H1 (cell line): ENCODE data around the gene KMT5B. TPM values are rescaled to one million over a fixed set of nuclear protein-coding genes. Genes with fewer than 3 reads are reported as not detected.
A peak's percentile ranks its signal among the peaks of the same experiment; 100 is the strongest.

Experiments used
- BRCA1 ChIP-seq: IDR thresholded peaks from 2 replicates; pipeline ENCODE4 v1.6.1; 2012; ENCODE audit warnings: low read depth, low read length, improper control_type of control experiment
- CBX5 ChIP-seq: fragments of 300-800, 300-1000 bp; sonication (generic); IDR thresholded peaks from 2 replicates; pipeline ENCODE4 v1.7.1; 2016; ENCODE audit warnings: antibody characterized with exemption, low read length, low read depth
- EZH2 ChIP-seq: fragments of 200-600 bp; sonication (generic); IDR thresholded peaks from 2 replicates; pipeline ENCODE4 v1.7.1; 2012; ENCODE audit warnings: low read depth, mild to moderate bottlenecking, moderate library complexity, low read length, inconsistent platforms; ENCODE audit not compliant: severe bottlenecking
- GABPA ChIP-seq: IDR thresholded peaks from 2 replicates; pipeline ENCODE4 v1.6.1; 2011; ENCODE audit warnings: mild to moderate bottlenecking, low read length, moderate library complexity, borderline replicate concordance; ENCODE audit not compliant: insufficient read depth
- MAFK ChIP-seq: IDR thresholded peaks from 2 replicates; pipeline ENCODE4 v1.6.1; 2012; ENCODE audit warnings: low read depth, mild to moderate bottlenecking, improper control_type of control experiment, low read length
- NANOG ChIP-seq: IDR thresholded peaks from 2 replicates; pipeline ENCODE4 v1.6.1; 2011; ENCODE audit warnings: low read length, low read depth, mild to moderate bottlenecking, inconsistent platforms; ENCODE audit not compliant: insufficient read depth, poor library complexity, severe bottlenecking
- RNF2 ChIP-seq: fragments of 200-900, 300-1000 bp; sonication (generic); IDR thresholded peaks from 2 replicates; pipeline ENCODE4 v1.7.1; 2016; ENCODE audit warnings: borderline replicate concordance, low read depth, mild to moderate bottlenecking, antibody characterized with exemption, low read length; ENCODE audit not compliant: poor library complexity, severe bottlenecking; ENCODE audit errors: missing control alignments
- SIN3A ChIP-seq, 2 experiments: IDR thresholded peaks in 1 of 2; conservative IDR thresholded peaks in 1 of 2; 2 replicates each; pipeline ENCODE4 v1.6.1; 2011 to 2012; ENCODE audit warnings: low read length in 2 of 2, improper control_type of control experiment in 1 of 2, low read depth in 1 of 2, mild to moderate bottlenecking in 1 of 2
- polyA plus RNA-seq, 7 experiments: library from polyadenylated mRNA; depleted of rRNA in 3 of 7; stranded (reverse) in 5 of 7; unstranded in 2 of 7; fragments of >200 nt in 5 of 7; fragments of 200-250 nt in 2 of 7; gene quantifications; 1 replicate in 5 of 7; 2 replicates in 1 of 7; 4 replicates in 1 of 7; pipeline versions ENCODE4 v1.2.1 to v1.2.3, GENCODE V29; 2011 to 2013; ENCODE audit warnings: missing spikeins in 2 of 7, mixed read lengths in 2 of 7
- total RNA-seq: library from RNA; stranded (reverse); fragmentation: NEBNext Ultra II Directional; extraction: Animal tissue kit (Norgen Biotek cat#: 25700); gene quantifications from 2 replicates; pipeline ENCODE4 v1.2.1, GENCODE V29; 2021
- TF ChIP-seq, protein P1 (sequence below): fragments of 300-600 bp; sonication (generic); IDR thresholded peaks from 2 replicates; pipeline ENCODE4 v1.7.1; 2012; ENCODE audit warnings: low read length, moderate library complexity, mild to moderate bottlenecking, inconsistent platforms; ENCODE audit not compliant: insufficient replicate concordance

KMT5B gene
- total and polyA plus RNA-seq, 2 of the 8 experiments (the other 6 are each of a cell fraction or from before 2014, with no cell fraction given), result 11.0 to 40.8 TPM

DNA sequence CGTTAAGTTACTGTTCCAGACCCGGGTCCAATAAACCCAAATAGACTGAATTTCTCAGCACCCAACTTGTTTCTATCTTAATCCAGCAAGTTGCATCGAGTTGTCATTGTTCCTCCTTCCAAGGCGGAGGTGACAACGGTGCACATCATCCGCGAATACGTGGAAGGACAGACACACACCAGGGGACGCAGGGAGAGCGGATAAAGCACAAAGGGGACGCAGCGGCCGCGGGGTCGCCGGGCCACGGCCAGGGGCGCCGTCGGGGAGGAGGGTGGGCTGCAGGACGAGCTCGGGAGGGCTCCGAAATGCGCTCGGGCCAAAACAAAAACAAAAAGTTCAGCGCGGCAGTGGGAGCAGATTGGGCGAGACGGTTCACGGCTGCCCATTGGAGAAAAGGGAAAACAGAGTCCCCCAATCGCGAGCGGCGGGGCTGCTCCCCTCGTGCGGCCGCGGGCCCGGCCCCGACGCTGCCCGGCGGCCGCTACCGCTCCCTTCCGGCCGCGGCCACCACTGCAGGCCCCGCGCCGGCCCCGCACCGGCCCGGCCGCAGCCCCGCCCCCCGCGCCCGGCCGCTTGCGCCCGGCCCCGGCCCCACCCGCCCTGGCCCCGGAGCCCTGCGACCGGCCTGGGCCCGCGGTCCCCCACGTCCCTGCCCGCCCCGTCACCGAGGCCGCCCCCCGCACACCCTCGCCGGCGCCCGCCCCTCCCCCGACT, 518 bp downstream of the KMT5B start (continued):
- TF ChIP-seq, protein P1, sequence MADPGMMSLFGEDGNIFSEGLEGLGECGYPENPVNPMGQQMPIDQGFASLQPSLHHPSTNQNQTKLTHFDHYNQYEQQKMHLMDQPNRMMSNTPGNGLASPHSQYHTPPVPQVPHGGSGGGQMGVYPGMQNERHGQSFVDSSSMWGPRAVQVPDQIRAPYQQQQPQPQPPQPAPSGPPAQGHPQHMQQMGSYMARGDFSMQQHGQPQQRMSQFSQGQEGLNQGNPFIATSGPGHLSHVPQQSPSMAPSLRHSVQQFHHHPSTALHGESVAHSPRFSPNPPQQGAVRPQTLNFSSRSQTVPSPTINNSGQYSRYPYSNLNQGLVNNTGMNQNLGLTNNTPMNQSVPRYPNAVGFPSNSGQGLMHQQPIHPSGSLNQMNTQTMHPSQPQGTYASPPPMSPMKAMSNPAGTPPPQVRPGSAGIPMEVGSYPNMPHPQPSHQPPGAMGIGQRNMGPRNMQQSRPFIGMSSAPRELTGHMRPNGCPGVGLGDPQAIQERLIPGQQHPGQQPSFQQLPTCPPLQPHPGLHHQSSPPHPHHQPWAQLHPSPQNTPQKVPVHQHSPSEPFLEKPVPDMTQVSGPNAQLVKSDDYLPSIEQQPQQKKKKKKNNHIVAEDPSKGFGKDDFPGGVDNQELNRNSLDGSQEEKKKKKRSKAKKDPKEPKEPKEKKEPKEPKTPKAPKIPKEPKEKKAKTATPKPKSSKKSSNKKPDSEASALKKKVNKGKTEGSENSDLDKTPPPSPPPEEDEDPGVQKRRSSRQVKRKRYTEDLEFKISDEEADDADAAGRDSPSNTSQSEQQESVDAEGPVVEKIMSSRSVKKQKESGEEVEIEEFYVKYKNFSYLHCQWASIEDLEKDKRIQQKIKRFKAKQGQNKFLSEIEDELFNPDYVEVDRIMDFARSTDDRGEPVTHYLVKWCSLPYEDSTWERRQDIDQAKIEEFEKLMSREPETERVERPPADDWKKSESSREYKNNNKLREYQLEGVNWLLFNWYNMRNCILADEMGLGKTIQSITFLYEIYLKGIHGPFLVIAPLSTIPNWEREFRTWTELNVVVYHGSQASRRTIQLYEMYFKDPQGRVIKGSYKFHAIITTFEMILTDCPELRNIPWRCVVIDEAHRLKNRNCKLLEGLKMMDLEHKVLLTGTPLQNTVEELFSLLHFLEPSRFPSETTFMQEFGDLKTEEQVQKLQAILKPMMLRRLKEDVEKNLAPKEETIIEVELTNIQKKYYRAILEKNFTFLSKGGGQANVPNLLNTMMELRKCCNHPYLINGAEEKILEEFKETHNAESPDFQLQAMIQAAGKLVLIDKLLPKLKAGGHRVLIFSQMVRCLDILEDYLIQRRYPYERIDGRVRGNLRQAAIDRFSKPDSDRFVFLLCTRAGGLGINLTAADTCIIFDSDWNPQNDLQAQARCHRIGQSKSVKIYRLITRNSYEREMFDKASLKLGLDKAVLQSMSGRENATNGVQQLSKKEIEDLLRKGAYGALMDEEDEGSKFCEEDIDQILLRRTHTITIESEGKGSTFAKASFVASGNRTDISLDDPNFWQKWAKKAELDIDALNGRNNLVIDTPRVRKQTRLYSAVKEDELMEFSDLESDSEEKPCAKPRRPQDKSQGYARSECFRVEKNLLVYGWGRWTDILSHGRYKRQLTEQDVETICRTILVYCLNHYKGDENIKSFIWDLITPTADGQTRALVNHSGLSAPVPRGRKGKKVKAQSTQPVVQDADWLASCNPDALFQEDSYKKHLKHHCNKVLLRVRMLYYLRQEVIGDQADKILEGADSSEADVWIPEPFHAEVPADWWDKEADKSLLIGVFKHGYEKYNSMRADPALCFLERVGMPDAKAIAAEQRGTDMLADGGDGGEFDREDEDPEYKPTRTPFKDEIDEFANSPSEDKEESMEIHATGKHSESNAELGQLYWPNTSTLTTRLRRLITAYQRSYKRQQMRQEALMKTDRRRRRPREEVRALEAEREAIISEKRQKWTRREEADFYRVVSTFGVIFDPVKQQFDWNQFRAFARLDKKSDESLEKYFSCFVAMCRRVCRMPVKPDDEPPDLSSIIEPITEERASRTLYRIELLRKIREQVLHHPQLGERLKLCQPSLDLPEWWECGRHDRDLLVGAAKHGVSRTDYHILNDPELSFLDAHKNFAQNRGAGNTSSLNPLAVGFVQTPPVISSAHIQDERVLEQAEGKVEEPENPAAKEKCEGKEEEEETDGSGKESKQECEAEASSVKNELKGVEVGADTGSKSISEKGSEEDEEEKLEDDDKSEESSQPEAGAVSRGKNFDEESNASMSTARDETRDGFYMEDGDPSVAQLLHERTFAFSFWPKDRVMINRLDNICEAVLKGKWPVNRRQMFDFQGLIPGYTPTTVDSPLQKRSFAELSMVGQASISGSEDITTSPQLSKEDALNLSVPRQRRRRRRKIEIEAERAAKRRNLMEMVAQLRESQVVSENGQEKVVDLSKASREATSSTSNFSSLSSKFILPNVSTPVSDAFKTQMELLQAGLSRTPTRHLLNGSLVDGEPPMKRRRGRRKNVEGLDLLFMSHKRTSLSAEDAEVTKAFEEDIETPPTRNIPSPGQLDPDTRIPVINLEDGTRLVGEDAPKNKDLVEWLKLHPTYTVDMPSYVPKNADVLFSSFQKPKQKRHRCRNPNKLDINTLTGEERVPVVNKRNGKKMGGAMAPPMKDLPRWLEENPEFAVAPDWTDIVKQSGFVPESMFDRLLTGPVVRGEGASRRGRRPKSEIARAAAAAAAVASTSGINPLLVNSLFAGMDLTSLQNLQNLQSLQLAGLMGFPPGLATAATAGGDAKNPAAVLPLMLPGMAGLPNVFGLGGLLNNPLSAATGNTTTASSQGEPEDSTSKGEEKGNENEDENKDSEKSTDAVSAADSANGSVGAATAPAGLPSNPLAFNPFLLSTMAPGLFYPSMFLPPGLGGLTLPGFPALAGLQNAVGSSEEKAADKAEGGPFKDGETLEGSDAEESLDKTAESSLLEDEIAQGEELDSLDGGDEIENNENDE, result no peak
- no peak for TF ChIP-seq EZH2
- no peak for TF ChIP-seq RNF2
- TF ChIP-seq NANOG, result no peak
- TF ChIP-seq SIN3A (conservative IDR thresholded peaks at IDR 0.05 in 1 of 2, IDR thresholded peaks at IDR 0.05 in 1 of 2; ENCODE audit: low read depth in 1 of 2, low read length in 2 of 2), result 0 out of 4 replicates have a peak, but pooled peaks have one; percentile 16 to 32
- TF ChIP-seq MAFK, result no peak
- no peak for TF ChIP-seq CBX5
- no peak for TF ChIP-seq GABPA
- TF ChIP-seq BRCA1, result no peak
